HepG2 (cell line): Measurements from ENCODE around the gene MTIF3. TPM values are rescaled to one million over a fixed set of nuclear protein-coding genes. Genes with fewer than 3 reads are reported as not detected.

ENCODE experiments used
- ATF4 ChIP-seq, 2 experiments: fragments of 450-650 bp in 1 of 2; sonication (generic) in 1 of 2; formaldehyde crosslinking; IDR thresholded peaks; 2 replicates each; pipeline versions ENCODE4 v1.5.0 to v1.8.0; 2020 to 2022; ENCODE audit warnings: mild to moderate bottlenecking in 1 of 2, missing genetic modification reagents in 1 of 2
- ERF ChIP-seq: IDR thresholded peaks from 2 replicates; pipeline ENCODE4 v1.6.1; 2018; ENCODE audit warnings: missing biosample characterization, missing genetic modification reagents
- GPN1 ChIP-seq: sonication (generic); formaldehyde crosslinking; IDR thresholded peaks from 2 replicates; pipeline ENCODE4 v1.5.1; 2020; ENCODE audit warnings: missing genetic modification reagents, borderline replicate concordance
- HDAC2 ChIP-seq: sonication (generic); formaldehyde crosslinking; IDR thresholded peaks from 2 replicates; pipeline ENCODE4 v1.4.0; 2020; ENCODE audit warnings: missing genetic modification reagents
- HMGXB3 ChIP-seq: sonication (generic); formaldehyde crosslinking; IDR thresholded peaks from 2 replicates; pipeline ENCODE4 v1.4.0; 2020; ENCODE audit warnings: missing genetic modification reagents, borderline replicate concordance
- MAFK ChIP-seq, 2 experiments: IDR thresholded peaks in 1 of 2; conservative IDR thresholded peaks in 1 of 2; 2 replicates each; pipeline ENCODE4 v1.6.1; 2011; ENCODE audit warnings: improper control_type of control experiment in 2 of 2, low read length in 2 of 2
- PCBP2 ChIP-seq: fragments of 200-400 bp; formaldehyde crosslinking; optimal IDR thresholded peaks from 2 replicates; pipeline ENCODE3; 2018; ENCODE audit warnings: low read length, low read depth; ENCODE audit not compliant: poor library complexity, severe bottlenecking
- PHF21A ChIP-seq: sonication (generic); formaldehyde crosslinking; IDR thresholded peaks from 2 replicates; pipeline ENCODE4 v1.5.0; 2020; ENCODE audit warnings: mild to moderate bottlenecking, missing genetic modification reagents
- RAD51 ChIP-seq: fragments of 450-650 bp; IDR thresholded peaks from 2 replicates; pipeline ENCODE4 v1.6.1; 2016; ENCODE audit warnings: borderline replicate concordance
- SMC3 ChIP-seq: IDR thresholded peaks from 2 replicates; pipeline ENCODE4 v1.6.1; 2011; ENCODE audit warnings: low read length, improper control_type of control experiment
- SP5 ChIP-seq: IDR thresholded peaks from 2 replicates; pipeline ENCODE4 v1.6.1; 2016; ENCODE audit warnings: low read depth, borderline replicate concordance
- ZBTB38 ChIP-seq: sonication (generic); formaldehyde crosslinking; IDR thresholded peaks from 2 replicates; pipeline ENCODE4 v1.5.1; 2020; ENCODE audit warnings: mild to moderate bottlenecking, missing genetic modification reagents
- ZNF18 ChIP-seq: sonication (generic); formaldehyde crosslinking; IDR thresholded peaks from 2 replicates; pipeline ENCODE4 v1.8.0; 2022; ENCODE audit warnings: mild to moderate bottlenecking, missing genetic modification reagents; ENCODE audit not compliant: insufficient replicate concordance
- ZNF3 ChIP-seq: IDR thresholded peaks from 2 replicates; pipeline ENCODE4 v1.7.0; 2017; ENCODE audit warnings: inconsistent platforms
- ZNF441 ChIP-seq: sonication (generic); formaldehyde crosslinking; IDR thresholded peaks from 2 replicates; pipeline ENCODE4 v1.7.0; 2021; ENCODE audit warnings: missing genetic modification reagents, borderline replicate concordance
- ZNF484 ChIP-seq: sonication (generic); formaldehyde crosslinking; IDR thresholded peaks from 2 replicates; pipeline ENCODE4 v1.5.1; 2020; ENCODE audit warnings: mild to moderate bottlenecking, low read depth, missing genetic modification reagents, borderline replicate concordance
- ZNF552 ChIP-seq: sonication (generic); formaldehyde crosslinking; IDR thresholded peaks from 2 replicates; pipeline ENCODE4 v1.9.0; 2022; ENCODE audit warnings: missing genetic modification reagents, mild to moderate bottlenecking, borderline replicate concordance
- ZNF704 ChIP-seq: sonication (generic); formaldehyde crosslinking; IDR thresholded peaks from 2 replicates; pipeline ENCODE4 v1.8.1; 2023; ENCODE audit warnings: mild to moderate bottlenecking, inconsistent platforms, moderate library complexity, missing genetic modification reagents, borderline replicate concordance
- ZNF720 ChIP-seq: sonication (generic); formaldehyde crosslinking; IDR thresholded peaks from 2 replicates; pipeline ENCODE4 v1.4.0; 2020; ENCODE audit warnings: missing genetic modification reagents
- ZNF780A ChIP-seq: sonication (generic); formaldehyde crosslinking; IDR thresholded peaks from 2 replicates; pipeline ENCODE4 v1.8.0; 2022; ENCODE audit warnings: mild to moderate bottlenecking, missing genetic modification reagents, moderate library complexity
- ZNF891 ChIP-seq: sonication (generic); formaldehyde crosslinking; IDR thresholded peaks from 2 replicates; pipeline ENCODE4 v1.5.0; 2020; ENCODE audit warnings: mild to moderate bottlenecking, missing genetic modification reagents
- polyA plus RNA-seq, 8 experiments: library from polyadenylated mRNA; depleted of rRNA in 3 of 8; stranded (reverse) in 7 of 8; unstranded in 1 of 8; fragments of >200 nt; fragmentation: Illumina TruSeq in 4 of 8; extraction: Trizol in 4 of 8; gene quantifications; 2 replicates each; pipeline versions ENCODE4 v1.2.1 to v1.2.3, GENCODE V29; 2011 to 2016; ENCODE audit warnings: low read depth in 4 of 8, missing spikeins in 1 of 8, mixed read lengths in 1 of 8; ENCODE audit not compliant: insufficient read depth in 1 of 8
- total RNA-seq, 5 experiments: library from RNA; depleted of rRNA; stranded (reverse); fragments of >200 nt; fragmentation: Illumina TruSeq; extraction: Trizol; gene quantifications; 2 replicates each; pipeline ENCODE4 v1.2.3, GENCODE V29; 2016; ENCODE audit warnings: low read depth in 1 of 5

MTIF3 gene
- total and polyA plus RNA-seq, 2 of the 13 experiments (the other 11 are each of a cell fraction or from before 2014, with no cell fraction given), result 33.7 to 40.6 TPM

- TF ChIP-seq ATF4 (CRISPR knock-in tag; IDR thresholded peaks at IDR 0.05), result no peak; a peak in 1 of 4 replicates
- no peak for TF ChIP-seq ZNF484 (CRISPR knock-in tag)
- TF ChIP-seq ZNF441 (CRISPR knock-in tag), result peak; percentile 60; the same call in 1 of the 2 replicates
- no peak for TF ChIP-seq ZNF3 (CRISPR knock-in tag)
- TF ChIP-seq ZNF18 (CRISPR knock-in tag), result no peak
- TF ChIP-seq GPN1 (CRISPR knock-in tag), result no peak
- no peak for TF ChIP-seq SP5
- no peak for TF ChIP-seq ZNF704 (CRISPR knock-in tag)
- TF ChIP-seq ZNF891 (CRISPR knock-in tag), result no peak
- TF ChIP-seq HDAC2 (CRISPR knock-in tag), result peak; percentile 71; the same call in 1 of the 2 replicates
- no peak for TF ChIP-seq ZNF780A (CRISPR knock-in tag)
- no peak for TF ChIP-seq MAFK (conservative IDR thresholded peaks at IDR 0.05 in 1 of 2, IDR thresholded peaks at IDR 0.05 in 1 of 2; ENCODE audit: low read length in 2 of 2)
- TF ChIP-seq PCBP2, result no peak
- TF ChIP-seq ZBTB38 (CRISPR knock-in tag), result no peak
- peak; percentile 22; the same call in 1 of the 2 replicates for TF ChIP-seq SMC3
- 0 out of 2 replicates have a peak, but pooled peaks have one; percentile 24 for TF ChIP-seq HMGXB3 (CRISPR knock-in tag)
- no peak for TF ChIP-seq ZNF552 (CRISPR knock-in tag)
- TF ChIP-seq RAD51, result no peak
- TF ChIP-seq ZNF720 (CRISPR knock-in tag), result no peak
- peak; percentile 46; the same call in 1 of the 2 replicates for TF ChIP-seq ERF (CRISPR knock-in tag)
- peak; percentile 65; the same call in 1 of the 2 replicates for TF ChIP-seq PHF21A (CRISPR knock-in tag)
These were observed 54.0 kb downstream of the MTIF3 start (continued) for GRCh38 chr13:27396252-27396846.
